GM21619 (cell line): ENCODE measurements around the gene PSMD8.
"Not testable (repeated sequence)": the region's sequence is repeated elsewhere in the genome, so short reads cannot be mapped to it uniquely, and the experiment has no call there.

Experiments used
- ATAC-seq: cut with Tn5 transposase; IDR thresholded peaks from one replicate; pipeline ENCODE4 v1.9.1; 2021; ENCODE audit not compliant: unreplicated experiment

The PSMD8 gene

DNA sequence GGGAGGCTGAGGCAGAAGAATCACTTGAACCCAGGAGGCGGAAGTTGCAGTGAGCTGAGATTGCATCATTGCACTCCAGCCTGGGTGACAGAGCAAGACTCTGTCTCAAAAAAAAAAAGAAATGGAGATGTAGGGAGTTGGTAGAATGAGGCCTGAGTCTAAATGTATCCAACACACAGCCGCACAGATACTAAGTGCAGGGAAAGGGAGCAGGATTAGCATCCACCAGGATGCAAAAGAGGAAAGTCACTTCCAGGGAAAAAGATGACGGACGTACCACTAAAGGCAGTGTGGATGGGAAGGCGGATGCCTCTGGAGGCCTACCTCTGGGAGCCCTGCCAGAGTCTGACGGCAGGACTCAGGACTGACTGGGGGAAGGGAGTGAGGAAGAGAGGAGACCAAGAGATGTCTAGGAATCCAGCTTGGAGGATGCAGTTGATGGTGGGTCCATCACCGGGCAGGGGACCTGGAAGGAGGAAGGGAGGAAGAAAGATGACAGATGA, 35.3 kb downstream of the PSMD8 start:
- ATAC-seq, result no peak

DNA sequence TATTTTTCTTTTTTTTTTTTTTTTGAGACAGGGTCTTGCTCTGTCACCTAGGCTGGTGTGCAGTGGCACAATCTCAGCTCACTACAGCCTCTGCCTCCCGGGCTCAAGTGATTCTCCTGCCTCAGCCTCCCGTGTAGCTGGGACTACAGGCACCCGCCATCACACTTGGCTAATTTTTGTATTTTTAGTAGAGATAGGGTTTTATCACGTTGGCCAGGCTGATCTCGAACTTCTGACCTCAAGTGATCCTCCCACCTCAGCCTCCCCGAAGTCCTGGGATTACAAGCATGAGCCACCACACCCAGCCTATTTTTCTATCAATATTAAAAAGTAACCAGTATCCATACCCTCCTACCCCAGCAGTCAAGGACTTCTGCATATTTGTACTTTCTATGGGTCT, 36.0 kb downstream of the PSMD8 start:
- not testable (repeated sequence) for ATAC-seq

DNA sequence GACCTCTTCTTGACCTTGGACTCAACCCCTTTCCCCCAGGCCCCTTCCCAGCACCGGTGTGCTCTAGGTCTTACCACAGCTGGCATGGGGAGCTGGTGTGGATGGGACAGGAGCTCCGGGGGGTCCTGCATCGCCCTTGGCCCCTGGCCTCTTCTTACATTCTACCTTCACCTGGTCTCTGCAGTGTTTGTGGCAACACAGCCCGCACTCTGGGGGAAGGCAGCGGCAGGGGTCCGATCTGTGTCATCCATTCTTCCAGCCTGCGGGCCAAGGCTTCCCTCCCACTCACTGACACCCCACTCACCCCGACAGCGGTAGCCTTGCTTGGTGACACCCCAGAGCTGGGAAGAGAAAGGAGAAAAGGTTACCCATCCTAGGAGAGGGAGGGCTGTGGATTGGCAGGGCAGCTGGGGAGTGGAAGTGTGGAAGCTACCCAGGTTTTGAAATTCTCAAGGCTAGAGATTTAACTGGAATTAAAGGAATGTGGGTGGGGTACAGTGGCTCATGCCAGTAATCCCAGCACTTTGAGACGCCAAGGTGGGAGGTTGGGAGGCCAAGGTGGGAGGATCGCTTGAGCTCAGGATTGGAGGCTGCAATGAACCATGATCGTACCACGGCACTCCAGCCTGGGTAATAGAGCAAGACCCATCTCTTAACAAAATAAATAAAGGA, 36.8 kb downstream of the PSMD8 start:
- no peak for ATAC-seq

DNA sequence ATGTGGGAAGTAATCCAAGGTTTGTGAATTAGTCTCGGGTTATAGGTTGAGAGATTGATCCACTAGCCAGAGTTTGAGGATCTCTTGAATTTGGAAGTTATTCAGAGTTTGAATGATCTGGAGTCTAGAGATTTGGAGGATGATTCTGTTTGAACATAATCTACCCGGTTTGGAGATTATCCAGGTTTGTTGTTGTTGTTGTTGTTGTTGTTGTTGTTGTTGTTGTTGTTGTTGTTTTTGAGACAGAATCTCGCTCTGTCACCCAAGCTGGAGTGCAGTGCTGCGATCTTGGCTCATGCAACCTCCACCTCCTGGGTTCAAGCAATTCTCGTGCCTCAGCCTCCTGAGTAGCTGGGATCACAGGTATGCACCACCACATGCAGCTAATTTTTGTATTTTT, 37.5 kb downstream of the PSMD8 start:
- ATAC-seq, result not testable (repeated sequence)

DNA sequence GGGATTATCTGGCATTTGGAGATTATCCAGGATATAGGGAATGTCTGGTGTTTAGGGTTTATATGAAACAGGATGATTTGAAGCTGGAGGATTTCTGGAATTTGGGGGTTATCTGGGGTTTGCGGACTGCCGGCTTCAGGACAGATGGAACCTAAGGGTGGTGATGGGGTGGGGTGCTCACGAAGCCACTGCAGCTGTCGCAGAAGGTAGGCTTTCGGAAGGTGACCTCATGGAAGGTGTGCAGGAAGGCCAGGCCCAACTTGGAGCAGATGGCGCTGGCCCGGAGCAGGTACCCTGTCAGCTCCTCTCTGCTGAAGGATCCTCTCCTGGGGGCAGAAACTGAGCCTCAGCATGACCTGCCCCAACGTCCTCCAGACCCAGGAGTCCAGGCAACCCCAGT, 38.1 kb downstream of the PSMD8 start:
- no peak for ATAC-seq

DNA sequence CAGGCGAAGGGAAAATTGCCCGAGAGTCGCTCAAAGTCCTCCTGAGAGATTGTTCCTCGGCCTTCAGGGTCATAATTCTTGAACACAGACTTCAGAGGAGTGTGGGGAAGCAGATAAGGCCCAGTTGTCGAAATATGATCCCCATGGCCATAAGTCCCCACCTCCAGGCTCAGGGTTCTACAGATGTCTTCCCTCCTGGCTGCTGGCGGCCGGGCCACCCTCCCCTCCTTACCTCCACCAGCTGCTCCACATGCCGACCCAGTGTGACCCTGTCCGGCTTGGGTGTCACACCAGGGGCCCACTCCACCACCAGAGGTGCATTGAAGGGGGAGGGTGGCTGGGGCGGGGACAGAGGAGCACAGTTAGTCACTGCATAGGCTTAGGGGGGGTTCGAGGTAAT, 38.6 kb downstream of the PSMD8 start:
- no peak for ATAC-seq

DNA sequence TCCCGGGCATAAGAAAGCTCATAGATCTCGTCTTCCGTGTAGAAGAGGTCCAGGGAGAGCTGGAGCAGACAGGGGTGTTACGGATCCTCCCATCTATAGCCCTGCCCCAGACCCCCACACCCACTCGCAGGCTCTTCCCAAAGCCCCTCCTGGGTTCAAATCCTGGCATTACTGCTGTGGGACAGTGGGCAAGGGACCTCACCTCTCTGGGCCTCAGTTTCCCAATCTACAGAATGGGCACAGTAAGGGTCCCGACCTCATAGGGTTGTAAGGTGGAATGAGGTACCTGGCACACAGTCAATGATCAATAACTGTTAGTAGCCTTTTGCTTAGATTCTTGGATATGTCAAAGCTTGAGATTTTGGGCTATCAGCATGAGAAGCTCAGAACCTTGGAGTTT, 39.0 kb downstream of the PSMD8 start:
- no peak for ATAC-seq

DNA sequence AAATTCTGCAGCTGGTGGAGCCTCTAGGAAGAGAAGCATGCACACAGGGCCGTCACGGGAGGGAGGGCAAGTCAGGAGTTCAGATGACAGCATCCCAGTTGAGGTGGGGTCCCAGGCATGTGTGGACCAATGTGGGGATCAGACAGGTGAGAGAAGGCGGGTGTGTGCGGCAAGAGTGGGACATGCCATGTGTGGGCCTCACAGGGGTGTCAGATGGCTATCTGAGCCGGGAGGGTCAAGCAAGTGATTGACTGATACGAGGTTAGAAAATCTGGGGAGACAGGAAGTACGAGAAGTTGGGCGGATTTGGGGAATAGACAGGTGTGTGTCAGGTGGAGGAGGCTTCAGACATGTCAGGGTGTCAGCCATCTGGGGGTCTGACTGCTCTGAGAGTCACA, 42.8 kb downstream of the PSMD8 start:
- ATAC-seq, result no peak

DNA sequence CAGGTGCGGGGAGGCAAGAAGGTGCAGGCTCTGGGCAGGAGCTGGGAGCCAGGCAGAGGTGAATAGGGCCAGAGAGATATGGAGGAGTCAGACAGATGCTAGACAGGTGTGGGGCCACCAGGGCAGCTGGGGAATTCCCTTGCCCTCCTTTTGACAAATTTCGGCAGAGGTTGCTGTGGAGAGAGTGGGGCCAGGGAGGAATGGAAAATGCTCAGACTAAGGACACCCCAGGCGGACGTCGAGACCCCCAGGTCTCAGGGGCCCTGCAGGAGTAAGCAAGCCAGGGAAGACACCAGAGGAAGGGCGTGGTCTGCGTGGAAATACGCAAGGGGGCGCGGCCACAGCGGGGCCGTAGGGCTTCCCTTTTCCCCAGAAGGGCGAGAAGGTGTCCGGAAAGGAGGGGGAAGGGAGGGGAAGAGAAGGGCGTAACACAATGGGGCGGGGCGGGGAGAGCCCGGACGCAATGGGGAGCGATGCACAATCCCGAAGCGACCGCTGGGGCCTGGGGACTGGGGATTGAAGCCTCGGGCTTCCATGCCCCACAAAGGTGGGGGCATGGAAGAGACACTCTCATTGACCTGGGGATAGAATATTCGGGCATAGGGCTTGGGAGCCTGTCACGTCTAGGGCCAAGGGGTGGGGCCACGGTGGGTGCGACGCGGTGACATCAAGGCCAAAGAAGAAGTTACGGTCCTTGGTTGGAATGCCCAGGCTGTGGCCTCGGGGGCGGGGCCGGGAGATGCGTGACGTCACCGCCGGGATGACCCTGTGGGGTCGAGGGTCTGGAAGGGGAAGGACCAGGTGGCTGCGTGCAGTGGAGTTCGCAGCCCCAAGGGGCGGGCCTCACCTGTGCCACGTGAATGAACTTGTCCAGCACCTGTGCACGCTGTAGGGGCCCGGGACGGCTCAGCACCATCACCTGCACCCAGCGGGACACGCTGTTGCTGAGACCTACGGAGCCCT, 43.5 kb downstream of the PSMD8 start:
- ATAC-seq, result no peak

DNA sequence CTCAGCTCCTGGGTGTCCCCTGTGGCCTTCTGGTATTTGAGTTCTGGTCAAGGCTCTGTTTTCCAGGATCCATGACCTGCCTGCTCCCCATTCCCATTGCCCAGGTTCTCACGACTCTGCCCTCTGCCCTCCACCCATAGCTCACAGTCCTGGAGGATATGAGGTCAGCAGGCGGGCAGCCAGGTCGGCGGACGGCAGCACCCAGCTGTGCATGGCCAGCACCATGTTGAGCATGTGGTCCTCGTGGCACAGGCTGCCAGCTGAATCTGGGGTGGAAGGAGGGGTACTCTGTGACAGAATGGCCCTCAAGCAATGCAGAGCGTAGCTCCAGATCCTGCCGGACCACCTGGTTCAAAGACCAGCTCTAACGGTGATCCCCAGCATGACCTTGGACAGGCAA, 46.6 kb downstream of the PSMD8 start:
- ATAC-seq, result no peak

DNA sequence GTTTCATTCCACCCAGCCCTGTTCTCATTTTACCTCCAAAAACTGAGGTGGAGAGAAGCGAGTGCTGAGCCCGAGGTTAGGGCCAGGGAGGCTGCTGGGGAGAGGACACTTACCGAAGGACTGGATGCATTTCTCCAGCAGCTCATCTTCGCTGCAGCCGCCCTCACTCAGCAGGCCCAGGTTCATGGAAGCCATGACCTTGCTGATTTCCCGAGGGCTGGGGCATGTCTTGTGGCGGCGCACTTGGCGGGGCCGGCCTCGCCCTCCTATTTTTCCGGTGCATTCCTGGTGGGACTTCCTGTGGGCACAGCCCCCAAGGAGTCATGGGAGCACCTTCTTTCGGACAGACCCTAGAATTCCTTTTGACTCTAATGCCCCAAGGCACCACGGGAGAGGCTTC, 47.5 kb downstream of the PSMD8 start:
- ATAC-seq, result no peak

DNA sequence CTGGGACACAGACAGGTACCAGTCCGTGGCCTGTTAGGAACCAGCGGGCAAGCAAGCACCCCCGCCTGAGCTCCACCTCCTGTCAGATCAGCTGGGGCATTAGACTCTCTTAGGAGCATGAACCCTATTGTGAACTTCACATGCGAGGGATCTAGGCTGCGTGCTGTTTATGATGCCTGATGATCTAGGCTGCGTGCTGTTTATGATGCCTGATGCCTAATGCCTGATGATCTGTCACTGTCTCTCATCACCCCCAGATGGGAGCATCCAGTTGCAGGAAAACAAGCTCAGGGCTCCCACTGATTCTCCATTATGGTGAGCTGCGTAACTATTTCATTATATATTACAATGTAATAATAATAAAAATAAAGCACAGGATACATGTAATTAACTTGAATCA, 48.1 kb downstream of the PSMD8 start:
- ATAC-seq, result no peak

DNA sequence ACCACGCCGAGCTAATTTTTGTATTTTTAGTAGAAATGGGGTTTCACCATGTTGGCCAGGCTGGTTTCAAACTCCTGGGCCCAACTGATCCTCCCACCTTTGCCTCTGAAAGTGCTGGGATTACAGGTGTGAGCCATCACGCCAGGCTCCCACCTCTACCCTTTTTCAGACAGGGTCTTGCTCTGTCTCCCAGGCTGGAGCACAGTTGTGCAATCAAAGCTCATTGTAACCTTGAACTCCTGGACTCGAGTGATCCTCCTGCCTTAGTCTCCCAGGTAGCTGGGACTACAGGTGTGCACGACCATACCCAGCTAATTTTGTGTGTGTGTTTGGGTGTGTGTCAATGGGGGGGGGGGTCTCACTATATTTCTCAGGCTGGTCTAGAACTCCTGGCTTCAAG, 49.9 kb downstream of the PSMD8 start:
- no peak for ATAC-seq

DNA sequence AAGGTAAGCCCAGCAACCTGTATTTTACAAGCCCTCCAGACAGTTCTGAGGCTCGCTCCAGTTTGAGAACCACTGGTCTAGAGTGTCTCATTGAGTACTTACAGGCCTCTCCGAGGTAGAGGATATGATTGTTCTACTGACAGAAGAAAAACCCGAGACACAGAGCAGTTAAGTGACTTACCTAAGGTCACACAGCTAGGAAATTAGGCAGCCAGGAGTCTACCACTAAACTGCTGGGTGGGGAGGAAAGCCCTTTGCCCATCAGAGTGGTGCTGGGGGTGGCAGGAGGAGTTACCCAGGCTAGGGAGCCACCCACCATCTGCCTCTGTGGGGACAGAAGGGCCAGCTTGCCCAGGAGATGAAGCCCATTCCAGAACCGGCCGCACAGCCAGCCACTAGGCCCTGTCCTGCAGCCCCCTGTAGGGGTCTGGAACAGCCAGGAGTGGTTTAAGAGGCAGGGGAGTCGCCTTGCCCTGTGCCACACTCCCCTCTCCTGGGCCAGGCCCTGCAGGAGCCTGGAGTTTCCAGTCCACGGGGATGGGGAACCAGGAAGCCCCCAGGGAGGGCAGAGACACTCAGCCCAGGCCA, 50.9 kb downstream of the PSMD8 start:
- ATAC-seq, result no peak

DNA sequence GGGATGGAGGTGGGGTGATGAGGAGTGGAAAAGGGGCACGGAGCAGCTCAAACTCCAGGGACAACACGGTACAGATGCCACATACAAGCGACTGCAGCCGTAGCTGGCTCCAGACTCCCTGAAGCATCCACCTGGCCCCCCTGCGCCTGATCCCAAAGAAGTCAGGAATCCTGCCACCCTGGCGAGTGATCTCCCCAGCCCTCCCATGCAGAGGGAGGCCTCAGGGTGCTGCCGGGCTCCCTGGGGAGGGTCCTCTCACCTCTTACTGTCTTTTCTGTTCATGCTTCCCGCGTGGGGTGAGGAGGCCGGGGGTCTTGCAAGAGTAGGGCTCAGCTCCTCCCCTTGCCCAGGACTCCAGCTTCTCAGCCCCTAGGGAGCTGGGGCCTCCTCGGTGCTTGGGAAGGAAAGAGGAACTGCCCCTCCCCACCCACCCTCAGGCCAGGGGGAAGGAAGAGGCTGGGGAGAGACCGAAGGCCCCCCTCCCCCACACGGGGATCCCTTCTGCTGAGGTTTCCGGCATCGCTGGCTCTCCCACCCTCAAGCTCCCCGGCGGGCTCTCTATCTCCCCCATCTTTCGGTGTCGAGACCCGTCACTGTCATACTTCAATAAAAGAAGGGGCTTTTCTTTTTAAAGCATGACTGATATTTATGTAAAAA, 51.6 kb downstream of the PSMD8 start, which contains the start of gene RASGRP4:
TSS of gene RASGRP4 (minus strand) at position 410 of the 657 bp plus-strand sequence. CDS start at position 282, 128 bp downstream.
- ATAC-seq, result no peak

DNA sequence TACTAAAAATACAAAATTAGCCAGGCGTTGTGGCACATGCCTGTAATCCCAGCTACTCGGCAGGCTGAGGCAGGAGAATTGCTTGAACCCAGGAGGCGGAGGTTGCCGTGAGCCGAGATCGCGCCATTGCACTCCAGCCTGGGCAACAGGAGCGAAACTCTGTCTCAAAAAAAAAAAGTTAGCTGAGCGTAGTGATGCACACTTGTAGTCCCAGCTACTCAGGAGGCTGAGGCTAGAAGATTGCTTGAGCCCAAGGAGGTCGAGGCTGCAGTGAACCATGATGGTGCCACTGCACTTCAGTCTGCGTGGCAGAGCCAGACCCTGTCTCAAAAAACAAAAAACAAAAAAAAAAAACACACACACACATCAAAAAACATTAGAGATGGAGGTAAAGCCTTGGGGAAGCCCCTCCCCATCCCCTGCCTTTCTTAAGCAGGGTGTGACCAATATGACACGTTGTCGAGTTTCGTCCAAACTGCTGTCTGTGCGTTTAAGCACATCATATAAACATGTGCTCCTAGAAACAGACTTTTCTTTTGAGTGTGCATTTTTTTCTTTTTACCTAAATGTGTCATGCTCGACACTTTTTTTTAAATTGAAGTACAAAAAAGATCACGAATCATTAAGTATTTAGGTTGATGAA, 52.8 kb downstream of the PSMD8 start:
- not testable (repeated sequence) for ATAC-seq

DNA sequence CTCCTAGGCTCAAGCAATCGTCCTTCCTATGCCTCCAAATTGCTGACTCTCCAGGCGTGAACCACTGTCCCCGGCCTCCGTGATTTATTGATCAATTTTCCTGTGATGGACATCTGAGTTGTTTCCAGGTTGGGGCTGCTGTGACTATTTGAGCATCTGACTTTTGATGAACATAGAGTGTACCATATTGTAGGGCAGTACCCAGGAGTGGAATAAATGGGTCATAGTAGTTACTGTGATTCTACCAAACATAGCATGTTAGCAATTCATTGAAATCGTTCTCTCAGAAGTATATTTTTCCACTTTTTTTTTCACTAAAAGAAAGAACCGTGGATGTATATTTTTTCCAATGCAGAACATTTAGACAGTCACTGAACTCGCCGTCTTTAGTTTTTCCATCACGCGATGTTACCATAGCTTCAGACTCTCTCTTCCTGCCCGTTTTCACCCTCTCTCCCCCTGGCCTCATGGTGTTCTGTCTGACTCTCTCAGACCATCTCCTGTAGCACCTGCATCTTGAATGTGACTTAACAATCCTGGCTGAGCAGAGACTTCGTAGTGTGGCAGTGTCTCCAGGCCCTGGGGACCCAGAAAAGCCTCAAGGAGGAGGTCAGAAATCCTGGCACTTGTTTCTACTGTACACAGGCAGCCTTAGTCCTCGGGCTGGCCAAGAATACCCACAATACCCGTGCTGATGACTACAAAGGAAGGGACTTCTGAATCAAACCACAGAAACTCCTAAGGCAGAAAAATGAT, 54.9 kb downstream of the PSMD8 start:
- ATAC-seq, result no peak

DNA sequence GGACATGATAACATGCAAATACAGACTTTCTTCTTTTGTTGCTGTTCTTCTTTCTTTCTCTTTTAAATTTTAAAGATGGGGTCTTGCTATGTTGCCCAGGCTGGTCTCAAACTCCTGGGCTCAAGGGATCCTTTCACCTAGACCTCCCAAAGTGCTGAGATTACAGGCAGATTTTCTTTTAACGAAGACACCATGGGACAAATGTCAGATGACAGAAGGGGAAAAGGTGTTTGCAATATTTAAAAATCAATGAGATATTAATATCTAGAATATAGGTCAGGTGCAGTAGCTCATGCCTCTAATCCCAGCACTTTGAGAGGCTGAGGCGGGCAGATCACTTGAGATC, 55.4 kb downstream of the PSMD8 start:
- no peak for ATAC-seq

DNA sequence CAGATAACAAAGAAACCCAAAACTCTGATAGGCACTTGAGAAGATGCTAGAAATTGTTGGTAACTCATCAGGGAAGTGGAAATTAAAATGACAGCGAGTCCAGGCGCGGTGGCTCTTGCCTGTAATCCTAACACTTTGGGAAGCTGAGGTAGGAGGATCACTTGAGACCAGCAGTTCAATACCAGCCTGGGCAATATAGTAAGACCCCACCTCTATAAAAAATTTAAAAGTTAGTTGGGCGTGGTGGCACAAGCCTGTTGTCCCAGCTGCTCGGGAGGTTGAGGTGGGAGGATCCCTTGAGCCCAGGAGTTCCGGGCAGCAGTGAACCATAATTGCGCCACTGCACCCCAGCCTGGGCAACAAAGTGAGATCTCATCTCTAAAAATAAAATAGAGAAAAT, 56.6 kb downstream of the PSMD8 start:
- no peak for ATAC-seq

DNA sequence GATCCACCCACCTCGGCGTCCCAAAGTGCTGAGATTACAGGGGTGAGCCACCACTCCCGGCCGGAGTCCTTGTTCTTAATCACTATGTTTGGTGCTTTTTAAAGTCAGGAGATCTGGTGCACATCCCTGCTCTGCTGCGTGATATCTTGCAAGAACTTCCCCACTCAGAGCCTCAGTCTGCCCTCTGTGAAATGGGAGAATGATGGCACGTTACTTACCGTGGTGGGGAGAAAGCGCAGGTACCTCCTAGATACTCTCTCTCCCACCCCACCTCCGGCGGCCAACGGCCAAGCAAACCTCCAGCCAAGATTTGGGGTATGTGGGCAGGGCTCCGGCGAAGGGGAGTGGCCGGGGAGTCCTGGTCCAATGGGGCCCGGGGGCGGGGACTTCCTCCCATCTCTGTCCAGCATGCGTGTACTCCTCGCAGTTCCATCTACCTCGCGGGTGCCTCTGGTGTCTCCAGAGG, 58.9 kb downstream of the PSMD8 start, which contains the start of gene RYR1:
TSS of gene RYR1 (plus strand) at position 424 of the 466 bp plus-strand sequence. CDS start 139 bp downstream, outside the sequence.
- no peak for ATAC-seq
